Smooth muscle cell (in vitro differentiated cells): Measurements from ENCODE around the gene NDUFS5. TPM values are rescaled to one million over a fixed set of nuclear protein-coding genes. Genes with fewer than 3 reads are reported as not detected.

ENCODE experiments used
- DNase-seq: peaks from one replicate; lab custom pipeline; 2025; ENCODE audit not compliant: unreplicated experiment; lab: John Stamatoyannopoulos, UW
- H2AFZ ChIP-seq: fragments of 200-600 bp; sonication (generic); 2 replicates; pipeline ENCODE4 v1.6.0; 2016; ENCODE audit warnings: antibody characterized with exemption, low read depth, mild to moderate bottlenecking
- H3F3A ChIP-seq: fragments of 200-600 bp; sonication (generic); 2 replicates; pipeline ENCODE4 v1.6.0; 2017; ENCODE audit warnings: antibody characterized with exemption, low read depth
- H3K27ac ChIP-seq: fragments of 200-600 bp; sonication (generic); 2 replicates; pipeline ENCODE4 v1.5.1; 2016; ENCODE audit warnings: low read depth, mild to moderate bottlenecking
- H3K27me3 ChIP-seq: fragments of 200-600 bp; sonication (generic); 2 replicates; pipeline ENCODE4 v1.6.1; 2016; ENCODE audit warnings: low read depth, mild to moderate bottlenecking
- H3K36me3 ChIP-seq: fragments of 200-600 bp; sonication (generic); 2 replicates; pipeline ENCODE4 v1.5.1; 2016; ENCODE audit warnings: low read depth
- H3K4me1 ChIP-seq: fragments of 200-600 bp; sonication (generic); 2 replicates; pipeline ENCODE4 v1.5.1; 2016; ENCODE audit warnings: low read depth
- H3K4me2 ChIP-seq: fragments of 200-600 bp; sonication (generic); 2 replicates; pipeline ENCODE4 v1.6.0; 2016; ENCODE audit warnings: mild to moderate bottlenecking
- H3K4me3 ChIP-seq: fragments of 200-600 bp; sonication (generic); 2 replicates; pipeline ENCODE4 v1.5.1; 2016; ENCODE audit warnings: mild to moderate bottlenecking
- H3K79me2 ChIP-seq: fragments of 200-600 bp; sonication (generic); 2 replicates; pipeline ENCODE4 v1.6.0; 2016; ENCODE audit warnings: low read depth, mild to moderate bottlenecking
- H3K9ac ChIP-seq: fragments of 200-600 bp; sonication (generic); 2 replicates; pipeline ENCODE4 v1.6.0; 2016; ENCODE audit warnings: low read depth
- H3K9me3 ChIP-seq: fragments of 200-600 bp; sonication (generic); replicated peaks from 2 replicates; pipeline ENCODE4 v1.5.1; 2016; ENCODE audit warnings: low read depth
- H4K20me1 ChIP-seq: fragments of 200-600 bp; sonication (generic); 2 replicates; pipeline ENCODE4 v1.6.0; 2016; ENCODE audit warnings: low read depth
- WGBS: methylation state at CpG from one replicate; pipeline ENCODE4 v1.1.7; 2016; ENCODE audit warnings: low lambda C conversion rate; 5-methylcytosine and 5-hydroxymethylcytosine counted together
- polyA plus RNA-seq: library from polyadenylated mRNA; unstranded; fragments of >200 nt; fragmentation: Nextera tagmentation; extraction: Ambion mirVana; gene quantifications from 2 replicates; pipeline ENCODE4 v1.2.1, GENCODE V29; 2016
- total RNA-seq: library from RNA; depleted of rRNA; stranded (reverse); fragments of >200 nt; gene quantifications from 2 replicates; pipeline ENCODE4 v1.2.3, GENCODE V29; 2014
- TF ChIP-seq, protein P1 (sequence below): fragments of 200-600 bp; sonication (generic); IDR thresholded peaks from 2 replicates; pipeline ENCODE4 v1.5.1; 2017; ENCODE audit warnings: borderline replicate concordance, mild to moderate bottlenecking, antibody characterized with exemption; ENCODE audit not compliant: insufficient read depth, poor library complexity, severe bottlenecking

The NDUFS5 gene
- total and polyA plus RNA-seq, 2 experiments from 2014 or later = 831 to 884 TPM

- H3K4me1 ChIP-seq = peaks cover 4% of the 10 kb centered on the region
- no peaks in the 10 kb centered on the region for H3K27me3 ChIP-seq
- H3K9me3 ChIP-seq = no peaks in the 10 kb centered on the region
- no peak for DNase-seq
- H4K20me1 ChIP-seq = peaks cover 31% of the 10 kb centered on the region
- TF ChIP-seq, protein P1, sequence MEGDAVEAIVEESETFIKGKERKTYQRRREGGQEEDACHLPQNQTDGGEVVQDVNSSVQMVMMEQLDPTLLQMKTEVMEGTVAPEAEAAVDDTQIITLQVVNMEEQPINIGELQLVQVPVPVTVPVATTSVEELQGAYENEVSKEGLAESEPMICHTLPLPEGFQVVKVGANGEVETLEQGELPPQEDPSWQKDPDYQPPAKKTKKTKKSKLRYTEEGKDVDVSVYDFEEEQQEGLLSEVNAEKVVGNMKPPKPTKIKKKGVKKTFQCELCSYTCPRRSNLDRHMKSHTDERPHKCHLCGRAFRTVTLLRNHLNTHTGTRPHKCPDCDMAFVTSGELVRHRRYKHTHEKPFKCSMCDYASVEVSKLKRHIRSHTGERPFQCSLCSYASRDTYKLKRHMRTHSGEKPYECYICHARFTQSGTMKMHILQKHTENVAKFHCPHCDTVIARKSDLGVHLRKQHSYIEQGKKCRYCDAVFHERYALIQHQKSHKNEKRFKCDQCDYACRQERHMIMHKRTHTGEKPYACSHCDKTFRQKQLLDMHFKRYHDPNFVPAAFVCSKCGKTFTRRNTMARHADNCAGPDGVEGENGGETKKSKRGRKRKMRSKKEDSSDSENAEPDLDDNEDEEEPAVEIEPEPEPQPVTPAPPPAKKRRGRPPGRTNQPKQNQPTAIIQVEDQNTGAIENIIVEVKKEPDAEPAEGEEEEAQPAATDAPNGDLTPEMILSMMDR = no peak
- peak overlapping the region; percentile 99 for H3K9ac ChIP-seq
- H3K27ac ChIP-seq = peak overlapping the region; percentile 99
- H3K79me2 ChIP-seq = peaks cover 45% of the 10 kb centered on the region
- peak overlapping the region; percentile 85 for H3K4me3 ChIP-seq
- WGBS = 30% methylated on average over 30 of the region's 30 CpGs
- peaks cover 11% of the 10 kb centered on the region for H3K36me3 ChIP-seq
- peak overlapping the region; percentile 57 for H2AFZ ChIP-seq
- no peaks in the 10 kb centered on the region for H3F3A ChIP-seq
- peak overlapping the region; percentile 87 for H3K4me2 ChIP-seq
Measured at GRCh38 chr1:39026866-39027507, 837 bp downstream of the NDUFS5 start.

DNA sequence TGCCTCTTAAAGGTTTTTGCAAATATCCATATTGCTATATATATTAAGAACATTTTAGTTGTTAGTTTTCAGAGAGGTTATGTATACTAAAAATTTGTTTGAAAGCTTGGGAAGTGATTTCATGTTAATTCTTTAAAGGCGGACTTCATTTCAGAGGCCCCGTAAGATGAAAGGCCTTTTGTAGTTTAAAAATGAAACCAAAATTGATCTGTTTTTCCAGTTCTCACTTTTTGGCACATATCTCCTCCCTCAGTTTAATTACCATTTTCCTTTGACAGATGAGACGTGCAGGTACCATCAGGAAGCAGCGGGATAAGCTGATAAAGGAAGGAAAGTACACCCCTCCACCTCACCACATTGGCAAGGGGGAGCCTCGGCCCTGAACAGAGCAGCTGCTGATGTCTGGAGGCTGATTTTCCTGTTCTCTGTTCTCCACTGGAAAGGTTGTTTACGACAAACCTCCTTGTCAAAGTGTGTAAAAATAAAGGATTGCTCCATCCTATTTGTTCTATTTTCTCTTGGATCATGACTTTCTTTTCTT is 8.0 kb downstream of the NDUFS5 start:
- TF ChIP-seq, protein P1 = no peak
- H3K4me1 ChIP-seq = no peaks in the 10 kb centered on the region
- no peaks in the 10 kb centered on the region for H3K27me3 ChIP-seq
- no peaks in the 10 kb centered on the region for H3F3A ChIP-seq
- no peaks in the 10 kb centered on the region for H3K9me3 ChIP-seq
- H3K79me2 ChIP-seq = peaks cover 31% of the 10 kb centered on the region
- no peak overlapping the region for H3K27ac ChIP-seq
- H3K4me2 ChIP-seq = no peak overlapping the region
- 98% methylated on average over 6 of the region's 6 CpGs for WGBS
- H3K9ac ChIP-seq = no peak overlapping the region
- H3K36me3 ChIP-seq = peaks cover 23% of the 10 kb centered on the region
- H3K4me3 ChIP-seq = no peak overlapping the region
- H2AFZ ChIP-seq = no peak overlapping the region
- H4K20me1 ChIP-seq = peaks cover 45% of the 10 kb centered on the region
- no peak for DNase-seq

- no peak overlapping the region for H3K4me2 ChIP-seq
- 97% methylated on average over 5 of the region's 5 CpGs for whole genome bisulfite sequencing
- H3K36me3 ChIP-seq = peaks cover 15% of the 10 kb centered on the region
- H3K9me3 ChIP-seq = no peaks in the 10 kb centered on the region
- no peak overlapping the region for H3K4me3 ChIP-seq
- H2AFZ ChIP-seq = no peak overlapping the region
- no peak overlapping the region for H3K9ac ChIP-seq
- no peaks in the 10 kb centered on the region for H3K4me1 ChIP-seq
- no peaks in the 10 kb centered on the region for H3K27me3 ChIP-seq
- H4K20me1 ChIP-seq = peaks cover 29% of the 10 kb centered on the region
- H3K27ac ChIP-seq = no peak overlapping the region
- no peaks in the 10 kb centered on the region for H3F3A ChIP-seq
- DNase-seq = no peak
- H3K79me2 ChIP-seq = peaks cover 12% of the 10 kb centered on the region
- TF ChIP-seq, protein P1 = no peak
Measured at GRCh38 chr1:39036678-39037077, 10.5 kb downstream of the NDUFS5 start.

GRCh38 chr1:39043513-39043912 is 17.4 kb downstream of the NDUFS5 start:
- no peak overlapping the region for H2AFZ ChIP-seq
- DNase-seq = no peak
- H3K9me3 ChIP-seq = no peaks in the 10 kb centered on the region
- H3K4me2 ChIP-seq = no peak overlapping the region
- TF ChIP-seq, protein P1 = no peak
- peaks cover 16% of the 10 kb centered on the region for H3F3A ChIP-seq
- no peaks in the 10 kb centered on the region for H4K20me1 ChIP-seq
- H3K79me2 ChIP-seq = no peaks in the 10 kb centered on the region
- H3K4me1 ChIP-seq = peaks cover 8% of the 10 kb centered on the region
- H3K36me3 ChIP-seq = no peaks in the 10 kb centered on the region
- no peaks in the 10 kb centered on the region for H3K27me3 ChIP-seq
- no peak overlapping the region for H3K4me3 ChIP-seq
- no peak overlapping the region for H3K27ac ChIP-seq
- no peak overlapping the region for H3K9ac ChIP-seq
- WGBS = 91% methylated on average over 3 of the region's 3 CpGs
